ELR (cell line): Measurements from ENCODE around the gene SLC48A1.

Experiments used
- DNase-seq: peaks from one replicate; pipeline ENCODE4 v3.0.0-alpha.2; 2015; ENCODE audit warnings: low read depth

Gene SLC48A1

DNA sequence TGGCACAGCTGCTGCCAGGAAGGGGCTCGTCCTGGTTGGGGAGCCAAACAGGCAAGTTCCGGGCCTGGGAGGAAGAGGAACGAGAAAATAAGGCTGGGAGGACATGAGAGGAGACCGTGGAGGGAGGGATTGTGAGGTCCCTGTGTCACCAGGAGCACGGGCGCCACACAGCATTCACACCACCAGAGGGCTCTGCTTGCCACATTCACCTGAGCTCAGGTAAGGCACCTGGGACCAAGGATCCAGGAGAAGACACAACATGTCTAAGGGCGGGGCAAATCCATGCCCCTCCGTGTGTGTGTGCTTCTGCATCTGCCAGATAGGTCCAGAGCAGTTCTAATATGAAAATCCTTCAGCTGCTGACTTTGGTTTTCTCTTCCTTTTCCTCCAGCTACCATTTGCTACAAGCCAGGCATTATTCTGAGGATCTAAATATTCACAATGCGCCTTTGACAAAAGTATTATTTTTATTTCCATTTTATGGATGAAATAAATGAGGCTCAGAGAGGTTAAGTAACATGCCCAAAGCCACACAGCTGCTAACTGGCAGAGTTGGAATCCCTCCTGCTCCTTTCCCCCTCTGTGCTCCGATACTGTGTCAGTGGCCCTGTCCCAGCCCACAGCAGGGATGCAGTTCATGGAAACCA, 28.9 kb upstream of the SLC48A1 start:
- DNase-seq, result no peak

- DNase-seq, result no peak
Measured at GRCh38 chr12:47744778-47745436, 28.1 kb upstream of the SLC48A1 start.

GRCh38 chr12:47745485-47746041, 27.5 kb upstream of the SLC48A1 start:
- no peak for DNase-seq

DNA sequence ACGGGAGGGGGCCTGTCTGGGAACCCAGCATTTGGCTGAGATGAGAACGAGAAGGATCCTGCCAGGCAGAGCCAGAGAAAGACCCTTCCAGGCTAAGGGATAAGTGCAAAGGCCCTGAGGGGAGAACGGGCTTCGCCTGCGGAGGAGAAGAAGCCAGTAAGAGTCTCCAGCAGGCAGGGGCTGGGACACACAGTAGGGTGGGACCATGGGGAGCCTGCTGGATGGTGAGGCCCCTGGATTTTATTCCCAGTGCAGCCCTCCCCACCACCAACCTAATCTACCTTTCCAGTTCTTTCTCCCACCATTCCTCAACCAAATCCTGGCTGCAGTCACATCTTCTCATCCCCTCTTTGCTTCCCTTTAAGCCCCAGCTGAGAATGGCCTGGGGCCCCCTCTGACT, 27.0 kb upstream of the SLC48A1 start:
- DNase-seq, result no peak

- DNase-seq, result no peak
Measured at GRCh38 chr12:47746523-47746922, 26.5 kb upstream of the SLC48A1 start.

DNA sequence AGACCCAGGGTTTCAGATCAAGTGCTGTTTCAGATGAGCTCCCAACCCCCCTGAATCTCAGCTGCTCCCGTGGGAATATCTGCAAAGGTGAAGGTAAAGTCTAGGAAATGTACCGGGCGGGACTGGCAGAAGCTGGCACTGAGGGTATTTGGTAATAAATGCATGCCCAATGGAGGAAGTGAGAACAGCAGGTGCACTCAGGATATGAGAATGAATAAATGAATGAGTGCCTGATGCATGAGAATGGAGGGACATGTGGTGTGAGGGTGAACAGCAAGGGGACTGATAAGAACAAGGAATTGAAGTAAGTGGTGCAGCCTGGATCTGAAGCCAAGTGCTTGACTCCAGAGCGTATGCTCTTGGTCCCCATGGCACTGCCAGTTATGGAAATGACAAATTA, 25.9 kb upstream of the SLC48A1 start:
- DNase-seq, result no peak

GRCh38 chr12:47747596-47748506, 25.2 kb upstream of the SLC48A1 start:
- DNase-seq, result no peak

GRCh38 chr12:47748507-47748828, 24.6 kb upstream of the SLC48A1 start:
- DNase-seq, result no peak

- no peak for DNase-seq
Measured at GRCh38 chr12:47748899-47749298, 24.1 kb upstream of the SLC48A1 start.

DNA sequence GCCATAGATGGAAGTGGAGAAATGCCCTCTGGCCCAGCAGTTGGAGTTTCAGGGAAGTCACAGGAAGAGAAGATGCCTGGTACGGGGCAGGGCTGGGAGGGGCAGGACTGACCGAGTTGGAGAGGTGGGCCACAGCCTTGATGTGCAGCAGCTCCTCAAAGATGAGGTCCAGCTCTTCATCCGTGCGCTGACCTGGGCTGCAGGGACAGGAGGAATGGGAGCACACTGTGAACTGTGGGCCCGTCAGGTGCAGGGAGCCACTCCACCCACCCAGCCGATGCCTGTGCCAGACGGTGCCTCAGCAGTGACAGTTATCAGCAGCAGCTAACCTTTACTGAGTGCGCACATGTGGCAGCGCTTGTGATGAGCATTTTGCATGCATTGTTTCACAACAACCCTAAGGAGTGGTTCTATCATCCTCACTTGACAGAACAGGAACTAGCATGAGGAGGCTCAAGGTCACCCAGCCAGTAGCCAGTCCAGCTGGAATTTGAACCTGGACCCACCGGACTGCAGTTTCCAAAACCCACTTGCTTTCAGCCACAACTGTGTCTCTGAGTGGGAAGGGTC, 22.7 kb upstream of the SLC48A1 start:
- no peak for DNase-seq

DNA sequence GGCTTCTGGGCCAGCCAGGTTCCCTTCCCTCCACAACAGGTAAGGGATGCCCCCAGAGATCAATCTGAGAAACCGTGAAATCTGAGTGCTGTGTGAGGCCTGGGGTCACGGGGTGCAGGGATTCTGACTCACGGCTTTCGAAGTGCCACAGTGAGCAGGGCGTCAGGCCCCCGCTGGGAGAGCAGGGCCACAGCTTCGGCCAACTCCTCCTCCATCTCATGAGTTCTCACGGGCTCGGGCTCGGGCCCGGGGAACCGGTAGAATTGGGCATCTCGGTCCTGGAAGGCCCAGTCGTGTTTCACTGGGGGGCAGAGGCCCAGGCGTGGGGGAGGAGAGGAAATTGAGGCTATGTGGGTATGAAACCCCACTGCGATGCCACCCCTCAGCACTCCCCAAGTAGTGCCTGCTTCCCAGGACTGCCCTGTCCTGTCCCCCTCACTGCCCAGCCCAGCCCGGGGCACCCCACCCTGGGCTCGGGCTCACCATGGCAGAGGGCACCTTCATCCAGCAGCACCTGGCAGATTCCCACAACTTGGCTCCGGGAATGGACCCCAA, 22.0 kb upstream of the SLC48A1 start:
- no peak for DNase-seq

- DNase-seq, result no peak
Measured at GRCh38 chr12:47751561-47751960, 21.5 kb upstream of the SLC48A1 start.

GRCh38 chr12:47752121-47752520, 20.9 kb upstream of the SLC48A1 start:
- DNase-seq, result no peak

DNA sequence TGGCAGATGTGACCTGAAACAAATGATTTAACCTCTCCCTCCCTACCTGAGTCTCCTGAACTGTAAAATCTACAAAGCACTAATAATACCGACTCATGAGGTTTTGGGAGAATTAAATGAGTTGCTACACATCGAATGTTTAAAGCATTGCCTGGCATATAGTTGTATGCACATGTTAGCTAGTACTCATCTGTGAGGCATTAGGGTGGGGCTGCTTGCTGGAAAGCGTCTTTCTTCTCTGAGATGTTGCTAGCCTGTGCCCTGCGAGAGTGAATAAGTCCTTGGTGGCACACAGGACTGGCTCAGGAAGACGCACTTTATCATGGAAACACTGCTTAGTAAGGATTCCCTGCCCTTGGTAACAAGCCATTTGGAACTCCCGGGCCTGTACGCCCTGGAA, 20.5 kb upstream of the SLC48A1 start:
- peak; percentile 86 for DNase-seq

DNA sequence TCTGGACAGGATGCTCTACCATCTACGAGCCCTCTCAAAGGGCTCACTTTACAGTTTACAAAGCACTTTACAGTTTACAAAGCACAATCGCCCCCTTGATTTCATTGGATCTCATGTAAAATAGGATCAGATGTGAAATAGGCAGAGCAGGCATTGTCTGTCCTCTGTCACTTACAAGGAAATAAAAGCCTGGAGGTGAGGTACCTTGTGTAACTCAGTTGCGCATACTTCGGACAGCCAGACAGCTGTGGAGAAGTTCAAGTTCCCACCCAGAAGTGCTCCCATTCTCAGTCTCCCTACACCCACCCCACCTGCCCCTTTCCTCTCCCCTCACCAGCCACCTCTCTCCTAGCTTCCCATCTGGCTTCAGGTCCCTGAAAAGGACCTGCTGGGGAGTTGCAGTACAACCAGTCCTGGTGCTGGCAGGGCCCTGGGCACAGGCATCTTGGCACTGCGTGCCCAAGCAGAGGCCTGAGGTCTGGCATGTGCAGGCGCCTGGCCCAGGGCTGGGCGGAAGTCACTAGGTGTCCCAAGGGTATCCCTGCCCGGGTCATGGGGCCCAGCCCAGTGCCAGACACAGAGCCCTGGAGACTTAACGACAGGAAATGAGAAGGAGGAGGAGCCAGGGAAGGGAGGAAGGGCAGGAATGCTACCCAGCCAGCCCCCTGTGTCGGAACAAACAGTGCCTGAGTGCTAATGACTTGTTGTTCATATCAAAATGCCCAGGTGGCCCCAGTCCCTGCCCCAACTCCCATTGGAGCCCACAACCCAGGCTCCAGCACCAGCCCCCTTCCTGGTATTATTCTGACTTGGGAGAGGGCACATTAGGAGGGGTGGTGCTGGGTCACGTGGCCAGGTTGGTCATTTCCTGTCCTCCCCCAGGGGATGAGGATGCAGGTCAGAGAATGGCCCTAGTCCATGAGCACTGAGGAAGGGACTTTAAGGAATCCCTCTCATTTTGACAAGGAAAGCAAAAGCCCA, 19.7 kb upstream of the SLC48A1 start:
- peak; percentile 65 for DNase-seq

DNA sequence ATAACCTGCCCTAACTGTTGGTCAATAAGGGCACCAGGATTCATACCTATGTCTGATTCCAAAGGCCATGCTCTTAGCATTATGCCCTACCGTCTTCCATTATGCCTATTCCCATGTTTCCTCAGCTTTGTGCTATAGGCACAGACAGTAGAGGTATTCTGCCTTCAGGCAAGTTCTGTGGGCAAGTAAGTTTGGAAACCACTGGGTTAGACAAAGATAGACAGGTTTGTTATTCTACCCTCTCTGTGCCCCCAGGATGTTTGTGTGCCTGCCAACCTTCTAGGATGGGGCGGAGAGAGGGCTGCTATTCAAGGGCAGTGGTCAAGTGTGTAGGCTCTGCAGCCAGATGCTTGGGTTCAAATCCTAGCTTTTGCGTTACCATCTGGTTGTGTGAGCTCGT, 18.9 kb upstream of the SLC48A1 start:
- no peak for DNase-seq

DNA sequence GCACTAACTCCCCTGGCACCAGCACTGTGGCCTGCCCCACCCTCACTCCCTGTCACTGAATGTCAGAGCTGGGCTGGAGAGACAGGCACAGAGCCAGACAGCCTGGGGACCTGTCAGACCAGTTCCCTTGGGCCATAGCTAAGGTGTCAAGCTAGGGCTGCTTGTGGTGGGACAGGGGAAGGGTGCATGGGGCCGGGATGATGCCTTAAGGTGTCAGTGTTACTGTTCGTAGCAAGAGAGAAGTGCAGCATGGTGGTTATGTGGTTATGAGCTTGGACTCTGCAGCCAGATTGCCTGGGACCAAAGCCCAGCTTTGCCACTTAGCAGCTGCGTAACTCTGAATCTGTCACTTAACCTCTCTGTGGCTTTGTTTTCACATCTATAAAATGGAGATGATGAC, 18.2 kb upstream of the SLC48A1 start:
- DNase-seq, result no peak

GRCh38 chr12:47755655-47756562, 17.1 kb upstream of the SLC48A1 start:
- no peak for DNase-seq

DNA sequence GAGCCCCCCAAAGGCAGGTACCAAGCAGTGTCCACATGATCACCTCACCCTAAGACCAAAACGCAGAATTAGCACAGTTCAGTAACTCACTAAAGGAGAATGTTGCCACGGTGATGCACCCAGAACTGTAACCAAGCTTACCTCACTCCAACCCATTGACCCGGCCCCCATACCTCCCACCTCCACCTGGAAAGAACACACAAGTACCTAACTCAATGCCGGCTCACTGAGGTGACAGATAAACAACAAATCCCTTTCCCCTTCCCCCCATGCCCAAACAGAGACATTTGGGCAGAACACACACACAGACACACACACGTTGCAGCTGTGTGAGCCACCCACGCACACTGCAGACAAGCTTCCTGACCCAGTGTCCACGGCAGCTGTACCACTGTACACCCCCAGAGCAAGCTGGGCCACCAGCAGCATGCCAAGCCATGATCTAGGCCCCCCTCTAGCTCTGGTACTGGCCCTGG, 15.6 kb upstream of the SLC48A1 start:
- no peak for DNase-seq
